Endothelial cell of umbilical vein (primary cell): ENCODE data around the gene GLI3. TPM values are rescaled to one million over a fixed set of nuclear protein-coding genes. Genes with fewer than 3 reads are reported as not detected.

Experiments
- BruUV-seq: library from RNA; stranded (reverse); fragments of 400-500 nt; replicated peaks from 2 replicates; lab custom pipeline; 2021; lab: Mats Ljungman, UMichigan
- CTCF ChIA-PET: fragments of 300-600, 350-600 bp; sonication (Branson Sonifier 250); formaldehyde crosslinking; loops from one replicate; lab custom pipeline; 2021; ENCODE audit warnings: antibody characterized with exemption, inconsistent platforms; lab: Charles Lee
- POLR2A ChIA-PET: fragments of 300-600, 350-600 bp; sonication (Branson Sonifier 250); formaldehyde crosslinking; loops from one replicate; lab custom pipeline; 2021; ENCODE audit warnings: antibody characterized with exemption, inconsistent platforms; lab: Charles Lee
- DNase-seq: peaks from one replicate; pipeline ENCODE4 v3.0.0-alpha.2; 2011; ENCODE audit warnings: low read depth, low spot score
- FAIRE-seq: peaks from 2 replicates; lab custom pipeline; 2011; peaks lifted over from hg19 to GRCh38; lab: Jason Lieb, UNC
- H2AFZ ChIP-seq: 2 replicates; pipeline ENCODE4 v1.6.0; 2012; ENCODE audit warnings: low read depth, low read length, control low read depth, inconsistent platforms
- H3K27ac ChIP-seq: 2 replicates; pipeline ENCODE4 v1.5.1; 2011; ENCODE audit warnings: low read depth, mild to moderate bottlenecking, control low read depth, low read length, moderate library complexity; ENCODE audit not compliant: insufficient read depth
- H3K27me3 ChIP-seq, 2 experiments: 2 replicates each; pipeline versions ENCODE4 v1.6.0 to v1.6.1; 2011; ENCODE audit warnings: low read length in 2 of 2, mixed read lengths in 1 of 2; ENCODE audit not compliant: control insufficient read depth in 2 of 2, insufficient read depth in 2 of 2
- H3K36me3 ChIP-seq, 2 experiments: 2 replicates in 1 of 2; 3 replicates in 1 of 2; pipeline ENCODE4 v1.5.1; 2011; ENCODE audit warnings: low read length in 2 of 2, mild to moderate bottlenecking in 1 of 2, moderate library complexity in 1 of 2; ENCODE audit not compliant: control insufficient read depth in 2 of 2, insufficient read depth in 2 of 2; ENCODE audit errors: extremely low read depth in 1 of 2
- H3K4me1 ChIP-seq: 3 replicates; pipeline ENCODE4 v1.5.1; 2011; ENCODE audit warnings: mild to moderate bottlenecking, low read length; ENCODE audit not compliant: control insufficient read depth, insufficient read depth; ENCODE audit errors: extremely low read depth
- H3K4me2 ChIP-seq: 2 replicates; pipeline ENCODE4 v1.6.1; 2011; ENCODE audit warnings: low read length, control low read depth, mixed read lengths; ENCODE audit not compliant: insufficient read depth
- H3K4me3 ChIP-seq, 3 experiments: fragments of 200-600 bp in 1 of 3; sonication (generic), shearing (Covaris generic) in 1 of 3; replicated peaks in 1 of 3; 2 replicates each; pipeline ENCODE4 v1.5.1; 2011 to 2016; ENCODE audit warnings: control low read depth in 3 of 3, low read length in 3 of 3, mild to moderate bottlenecking in 2 of 3, inconsistent platforms in 1 of 3, low read depth in 1 of 3, moderate library complexity in 1 of 3; ENCODE audit not compliant: insufficient read depth in 1 of 3
- H3K79me2 ChIP-seq: 2 replicates; pipeline ENCODE4 v1.6.0; 2012; ENCODE audit warnings: low read length, inconsistent platforms; ENCODE audit not compliant: control insufficient read depth, insufficient read depth
- H3K9ac ChIP-seq: replicated peaks from 2 replicates; pipeline ENCODE3; 2011; ENCODE audit warnings: low read length, control low read depth; ENCODE audit not compliant: insufficient read depth; ENCODE audit errors: extremely low read depth
- H3K9me1 ChIP-seq: replicated peaks from 3 replicates; pipeline ENCODE4 v1.6.0; 2011; ENCODE audit warnings: mild to moderate bottlenecking, low read length; ENCODE audit not compliant: control insufficient read depth, insufficient read depth; ENCODE audit errors: extremely low read depth
- H3K9me3 ChIP-seq: replicated peaks from 2 replicates; pipeline ENCODE4 v1.5.1; 2012; ENCODE audit warnings: low read length, inconsistent platforms; ENCODE audit not compliant: control insufficient read depth, insufficient read depth
- H4K20me1 ChIP-seq: replicated peaks from 2 replicates; pipeline ENCODE3; 2011; ENCODE audit warnings: mild to moderate bottlenecking, low read length; ENCODE audit not compliant: control insufficient read depth, insufficient read depth; ENCODE audit errors: extremely low read depth
- EZH2 ChIP-seq: IDR thresholded peaks from 2 replicates; pipeline ENCODE4 v1.6.1; 2012; ENCODE audit warnings: borderline replicate concordance, low read depth, mild to moderate bottlenecking, moderate library complexity, low read length, inconsistent platforms; ENCODE audit not compliant: severe bottlenecking
- GATA2 ChIP-seq: IDR thresholded peaks from 2 replicates; pipeline ENCODE4 v1.7.0; 2011; ENCODE audit warnings: low read depth, mild to moderate bottlenecking, moderate library complexity, mixed read lengths, low read length; ENCODE audit not compliant: insufficient read length, insufficient read depth
- JUN ChIP-seq: IDR thresholded peaks from 2 replicates; pipeline ENCODE4 v1.6.1; 2011; ENCODE audit warnings: borderline replicate concordance, low read depth; ENCODE audit not compliant: insufficient read length, insufficient read depth
- MYC ChIP-seq: IDR thresholded peaks from one replicate; pipeline ENCODE4 v1.6.1; 2011; ENCODE audit warnings: mild to moderate bottlenecking, low read depth, low read length
- POLR2A ChIP-seq: IDR thresholded peaks from 2 replicates; pipeline ENCODE4 v1.6.1; 2012; ENCODE audit warnings: low read depth, mild to moderate bottlenecking, control low read depth, low read length
- dilution Hi-C: fragments of 300-500 bp; cut with MboI; formaldehyde crosslinking; loops from one replicate; pipeline ENCODE4 v1.15.0; 2019; ENCODE audit warnings: low sequenced_read_pairs; ENCODE audit not compliant: extremely low pct_ligation_motif_present
- intact Hi-C: fragments of 100-400 bp; cut with micrococcal nuclease; formaldehyde crosslinking; loops from one replicate; pipeline ENCODE4 v1.10.0; 2022
- polyA plus RNA-seq, 4 experiments: library from polyadenylated mRNA; depleted of rRNA in 3 of 4; stranded (reverse) in 3 of 4; unstranded in 1 of 4; fragments of >200 nt; gene quantifications; 2 replicates each; pipeline versions ENCODE4 v1.2.1 to v1.2.3, GENCODE V29; 2011 to 2012; ENCODE audit warnings: missing spikeins in 1 of 4
- total RNA-seq: library from RNA; stranded (reverse); gene quantifications from 2 replicates; pipeline ENCODE4 v1.2.3, GENCODE V29; 2021
- TF ChIP-seq, protein P1 (sequence below): IDR thresholded peaks from 2 replicates; pipeline ENCODE4 v1.6.1; 2011; ENCODE audit not compliant: insufficient read depth, insufficient read length

GLI3 gene
- total and polyA plus RNA-seq, 2 donors (not counting 3 experiments of a cell fraction or from before 2014, with no cell fraction given) = 6.0 to 24.9 TPM

DNA sequence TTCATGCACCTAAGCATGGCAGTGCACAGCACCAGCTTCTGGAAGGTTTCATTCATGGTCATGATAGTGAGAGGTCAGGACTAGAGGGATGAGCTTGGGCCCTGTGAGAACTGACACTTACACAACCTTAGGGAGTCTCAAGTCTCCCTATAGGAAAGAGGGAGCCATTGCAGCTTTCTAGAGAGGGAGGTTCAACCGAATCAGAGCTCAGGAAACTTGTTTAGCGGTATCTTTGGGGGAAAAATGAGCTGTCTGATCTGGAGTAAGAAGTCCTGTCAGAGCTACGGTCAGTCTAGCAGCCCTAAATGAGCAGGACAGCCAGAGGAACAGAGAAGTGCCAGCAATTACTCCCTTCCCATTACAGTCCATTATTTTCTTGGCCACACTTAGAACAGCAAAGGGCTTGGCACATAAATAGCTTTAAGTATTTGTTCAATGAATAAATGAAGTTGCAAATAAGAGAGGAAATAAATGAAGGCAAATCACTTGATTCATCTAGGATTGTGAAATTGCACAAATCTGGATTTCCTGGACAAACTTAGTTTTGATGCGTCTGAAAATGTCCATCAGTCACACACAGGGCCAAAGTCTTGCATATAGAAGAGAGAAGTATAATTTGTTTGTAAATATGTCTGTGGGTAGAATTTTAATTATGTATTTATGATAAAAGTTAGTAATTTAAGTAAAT lies 262.0 kb downstream of the GLI3 start:
- Histone ChIP-seq H3K27ac (no peak overlapping the region), H3K79me2 (no peaks in the 10 kb centered on the region), H2AFZ (no peak overlapping the region), H4K20me1 (no peaks in the 10 kb centered on the region), H3K36me3 (peaks cover 0 to 14% of the 10 kb centered on the region in 2 experiments), H3K9me1 (no peaks in the 10 kb centered on the region), H3K4me3 (no peak overlapping the region), H3K9me3 (no peaks in the 10 kb centered on the region), H3K9ac (no peak overlapping the region), H3K4me2 (no peak overlapping the region), H3K4me1 (no peaks in the 10 kb centered on the region), H3K27me3 (no peaks in the 10 kb centered on the region)
- ChIA-PET CTCF (interaction anchor here (0.9 to 9.3 kb wide), 9 partner anchors 8 to 957 kb away, joined by 3 to 106 read pairs (median 5); partner anchors contain the start of genes MRPL32 and PSMA2), POLR2A (no interaction called here)
- no peak for DNase-seq
- BruUV-seq = no TSS peak
- intact Hi-C loops = no loop called here
- TF ChIP-seq JUN = no peak
- no peak for TF ChIP-seq EZH2
- TF ChIP-seq MYC = no peak
- no peak for TF ChIP-seq GATA2
- FAIRE-seq = no peak
- dilution Hi-C loops = loop anchor here (25.0 kb wide), 1 partner anchor 262 kb away; the partner anchor contains the start of gene GLI3

DNA sequence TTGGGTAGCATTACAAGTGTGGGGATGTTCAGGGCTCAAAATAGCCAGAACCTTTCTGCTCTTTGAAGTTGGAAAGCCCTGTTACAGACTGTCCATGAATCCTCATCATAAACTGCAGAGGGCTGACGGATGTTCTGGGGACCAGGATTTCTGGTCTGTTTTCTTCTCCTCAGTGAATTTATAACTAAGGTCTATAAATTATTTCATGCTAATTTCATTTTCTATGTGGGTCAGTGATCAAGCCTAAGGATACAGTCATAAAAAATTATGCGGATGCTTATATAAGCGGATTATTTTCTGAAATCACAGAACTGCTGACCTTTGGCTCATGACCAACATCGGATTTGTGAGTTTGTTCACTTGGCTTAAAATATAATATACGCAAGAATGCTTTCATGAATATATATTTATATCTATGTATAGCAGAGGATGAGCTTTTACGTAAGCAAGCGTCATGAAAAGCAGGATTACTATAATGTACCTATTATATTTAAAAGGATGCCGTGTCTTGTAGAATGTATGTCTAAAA lies 263.7 kb downstream of the GLI3 start:
- ChIA-PET POLR2A (no interaction called here), CTCF (interaction anchor here (1.0 to 9.3 kb wide), 2 partner anchors 31 to 870 kb away, joined by 4 to 106 read pairs; no protein-coding TSS in a partner anchor)
- DNase-seq = no peak
- no peak overlapping the region for H3K9ac ChIP-seq
- H3K4me1 ChIP-seq = no peaks in the 10 kb centered on the region
- BruUV-seq = no TSS peak
- H3K36me3 ChIP-seq = peaks cover 0 to 14% of the 10 kb centered on the region in 2 experiments
- intact Hi-C loops (no loop called here), dilution Hi-C loops (no loop called here)
- no peak overlapping the region for H2AFZ ChIP-seq
- no peaks in the 10 kb centered on the region for H4K20me1 ChIP-seq
- no peaks in the 10 kb centered on the region for H3K9me1 ChIP-seq
- no peak overlapping the region for H3K4me2 ChIP-seq
- no peaks in the 10 kb centered on the region for H3K9me3 ChIP-seq
- no peak overlapping the region for H3K27ac ChIP-seq
- no peak for FAIRE-seq
- no peaks in the 10 kb centered on the region for H3K27me3 ChIP-seq
- H3K4me3 ChIP-seq = no peak overlapping the region
- H3K79me2 ChIP-seq = no peaks in the 10 kb centered on the region
- TF ChIP-seq POLR2A = no peak
- TF ChIP-seq, protein P1, sequence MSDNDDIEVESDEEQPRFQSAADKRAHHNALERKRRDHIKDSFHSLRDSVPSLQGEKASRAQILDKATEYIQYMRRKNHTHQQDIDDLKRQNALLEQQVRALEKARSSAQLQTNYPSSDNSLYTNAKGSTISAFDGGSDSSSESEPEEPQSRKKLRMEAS = no peak
- no peak for TF ChIP-seq MYC
